Thyroid gland (tissue), 4 donors: ENCODE data around the gene SLC38A1.

Experiments
- POLR2A ChIP-seq, 2 donors: fragments of 450-650 bp; IDR thresholded peaks; one replicate each; pipeline ENCODE4 v1.6.1; 2017; ENCODE audit warnings: antibody characterized with exemption in 2 of 2, mild to moderate bottlenecking in 2 of 2, moderate library complexity in 1 of 2
- TF ChIP-seq, protein P1 (sequence below), 6 experiments: fragments of 200-600 bp in 3 of 6; fragments of 450-650 bp in 3 of 6; sonication (generic) in 3 of 6; IDR thresholded peaks; one replicate each; pipeline ENCODE4 v1.5.1; 2016 to 2019; ENCODE audit warnings: antibody characterized with exemption in 6 of 6, mild to moderate bottlenecking in 2 of 6, inconsistent platforms in 1 of 6, moderate library complexity in 1 of 6

GRCh38 chr12:46147144-46147543 is 121.7 kb downstream of the SLC38A1 start:
- TF ChIP-seq, protein P1, sequence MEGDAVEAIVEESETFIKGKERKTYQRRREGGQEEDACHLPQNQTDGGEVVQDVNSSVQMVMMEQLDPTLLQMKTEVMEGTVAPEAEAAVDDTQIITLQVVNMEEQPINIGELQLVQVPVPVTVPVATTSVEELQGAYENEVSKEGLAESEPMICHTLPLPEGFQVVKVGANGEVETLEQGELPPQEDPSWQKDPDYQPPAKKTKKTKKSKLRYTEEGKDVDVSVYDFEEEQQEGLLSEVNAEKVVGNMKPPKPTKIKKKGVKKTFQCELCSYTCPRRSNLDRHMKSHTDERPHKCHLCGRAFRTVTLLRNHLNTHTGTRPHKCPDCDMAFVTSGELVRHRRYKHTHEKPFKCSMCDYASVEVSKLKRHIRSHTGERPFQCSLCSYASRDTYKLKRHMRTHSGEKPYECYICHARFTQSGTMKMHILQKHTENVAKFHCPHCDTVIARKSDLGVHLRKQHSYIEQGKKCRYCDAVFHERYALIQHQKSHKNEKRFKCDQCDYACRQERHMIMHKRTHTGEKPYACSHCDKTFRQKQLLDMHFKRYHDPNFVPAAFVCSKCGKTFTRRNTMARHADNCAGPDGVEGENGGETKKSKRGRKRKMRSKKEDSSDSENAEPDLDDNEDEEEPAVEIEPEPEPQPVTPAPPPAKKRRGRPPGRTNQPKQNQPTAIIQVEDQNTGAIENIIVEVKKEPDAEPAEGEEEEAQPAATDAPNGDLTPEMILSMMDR (IDR thresholded peaks at IDR 0.05), result no peak
- no peak for TF ChIP-seq POLR2A (IDR thresholded peaks at IDR 0.05)
